ENCODE measurements around the gene RLN3. TPM values are rescaled to one million over a fixed set of nuclear protein-coding genes. Genes with fewer than 3 reads are reported as not detected.
A peak's percentile ranks its signal among the peaks of the same experiment; 100 is the strongest.

Gene RLN3, protein sequence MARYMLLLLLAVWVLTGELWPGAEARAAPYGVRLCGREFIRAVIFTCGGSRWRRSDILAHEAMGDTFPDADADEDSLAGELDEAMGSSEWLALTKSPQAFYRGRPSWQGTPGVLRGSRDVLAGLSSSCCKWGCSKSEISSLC
- not detected in 2 replicates for total RNA-seq

DNA sequence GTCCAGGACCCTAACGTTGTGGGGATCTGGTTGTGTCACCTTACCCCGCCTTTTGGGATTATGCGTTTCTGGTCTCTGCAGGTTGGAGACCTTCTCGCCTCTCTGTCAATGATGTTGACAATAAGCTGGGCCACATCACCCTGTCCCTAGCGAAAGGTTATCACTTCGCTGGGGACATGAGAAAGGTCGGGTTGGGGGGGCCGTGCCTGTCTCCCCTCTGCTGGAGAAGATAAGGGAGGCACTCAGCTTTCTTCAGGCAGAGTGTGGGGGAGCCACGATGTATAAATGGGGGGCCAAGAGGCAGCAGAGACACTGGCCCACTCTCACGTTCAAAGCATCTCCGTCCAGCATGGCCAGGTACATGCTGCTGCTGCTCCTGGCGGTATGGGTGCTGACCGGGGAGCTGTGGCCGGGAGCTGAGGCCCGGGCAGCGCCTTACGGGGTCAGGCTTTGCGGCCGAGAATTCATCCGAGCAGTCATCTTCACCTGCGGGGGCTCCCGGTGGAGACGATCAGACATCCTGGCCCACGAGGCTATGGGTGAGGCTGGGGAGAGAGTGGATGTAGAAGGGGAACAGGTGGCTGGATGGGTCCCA is at the start of gene RLN3:
RLN3 (plus strand) TSS at position 293 of the 595 bp plus-strand sequence; CDS start at position 350, 57 bp downstream.
- DNase-seq (ENCODE audit: low read depth in 2 of 2), result no peak

DNA sequence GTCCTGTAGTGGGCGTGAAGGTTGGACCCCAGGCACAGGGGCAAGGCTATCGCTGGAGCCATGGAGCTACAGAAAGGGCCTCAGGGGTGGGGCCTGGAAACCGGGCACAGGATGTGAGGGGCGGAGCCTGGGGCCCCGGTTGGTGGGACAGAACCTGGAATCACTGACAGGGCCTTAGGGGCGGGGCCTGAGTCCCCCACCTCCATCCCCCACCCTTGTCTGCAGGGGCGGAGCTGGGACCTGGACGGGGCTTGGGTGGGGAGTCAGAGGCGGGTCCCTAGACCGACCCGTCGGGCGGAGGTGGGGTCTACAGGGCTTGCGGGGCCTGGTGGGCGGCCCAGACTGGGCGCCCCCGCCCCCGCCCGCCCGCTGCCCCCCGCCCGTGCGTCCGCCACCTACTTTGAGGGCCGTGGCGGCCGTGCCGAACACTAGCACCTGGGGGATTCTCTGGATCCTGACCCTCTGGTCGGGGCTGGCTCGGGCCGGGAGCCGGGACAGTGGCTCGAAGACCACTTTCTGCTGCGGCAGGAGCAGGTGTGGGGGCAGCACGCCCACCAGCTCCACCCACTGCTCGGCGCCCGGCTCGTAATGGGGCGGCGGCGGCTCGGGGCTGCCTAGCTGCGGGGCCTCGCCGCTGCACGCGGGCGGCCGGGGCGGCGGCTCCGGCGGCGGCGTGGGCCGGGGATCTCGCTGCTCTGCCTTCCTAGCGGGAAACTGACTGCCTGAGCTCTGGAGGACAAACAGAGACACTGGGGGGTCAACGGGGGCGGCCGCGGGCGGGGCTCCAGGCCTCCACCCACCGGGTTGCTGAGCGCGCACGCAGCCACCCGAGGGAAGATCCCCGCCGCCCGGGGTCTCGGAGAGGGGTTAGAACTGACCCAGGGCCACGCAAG is 49.4 kb upstream of the RLN3 start:
- DNase-seq (ENCODE audit: low read depth in 2 of 2), result peak; percentile 72 to 90

DNA sequence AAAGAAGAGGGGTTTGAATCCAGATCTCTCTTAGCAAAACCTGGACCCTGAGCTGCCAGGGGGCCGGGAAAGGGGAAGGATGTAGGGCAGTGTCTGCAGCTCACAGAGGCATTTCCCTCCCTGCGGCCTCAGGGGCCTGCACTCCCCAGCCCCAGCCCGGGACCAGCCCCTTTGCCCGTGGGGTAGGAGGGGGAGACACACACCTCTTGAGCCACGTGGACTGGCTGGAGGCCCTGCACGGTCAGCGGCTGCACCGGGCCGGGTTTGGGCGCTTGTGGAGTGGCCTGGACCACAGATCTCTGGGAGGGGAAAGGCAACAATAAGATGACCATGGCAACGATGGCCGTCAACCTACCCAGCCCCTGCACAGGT is 48.7 kb upstream of the RLN3 start:
- DNase-seq (ENCODE audit: low read depth in 2 of 2), result no peak

DNA sequence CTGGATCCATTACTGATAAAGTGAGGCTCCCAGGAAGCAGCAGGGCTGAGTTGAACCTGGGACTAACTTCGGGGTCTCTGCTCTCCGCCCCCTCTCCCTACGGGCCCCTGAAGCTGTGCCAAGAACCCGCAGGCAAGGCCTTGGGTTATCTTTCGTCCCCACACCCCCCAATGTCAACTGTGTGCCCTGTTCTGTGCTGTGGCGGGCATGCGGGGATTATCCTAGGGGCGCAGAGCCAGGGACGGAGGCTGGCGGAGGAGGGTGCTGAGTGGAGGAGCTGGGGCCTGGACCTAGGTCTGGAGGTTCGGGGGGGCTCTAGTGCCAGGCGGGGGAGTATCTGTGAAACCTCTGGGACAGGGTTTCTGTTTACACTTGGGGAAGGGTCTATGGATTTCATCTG is 48.3 kb upstream of the RLN3 start:
- no peak for DNase-seq (ENCODE audit: low read depth in 2 of 2)

DNA sequence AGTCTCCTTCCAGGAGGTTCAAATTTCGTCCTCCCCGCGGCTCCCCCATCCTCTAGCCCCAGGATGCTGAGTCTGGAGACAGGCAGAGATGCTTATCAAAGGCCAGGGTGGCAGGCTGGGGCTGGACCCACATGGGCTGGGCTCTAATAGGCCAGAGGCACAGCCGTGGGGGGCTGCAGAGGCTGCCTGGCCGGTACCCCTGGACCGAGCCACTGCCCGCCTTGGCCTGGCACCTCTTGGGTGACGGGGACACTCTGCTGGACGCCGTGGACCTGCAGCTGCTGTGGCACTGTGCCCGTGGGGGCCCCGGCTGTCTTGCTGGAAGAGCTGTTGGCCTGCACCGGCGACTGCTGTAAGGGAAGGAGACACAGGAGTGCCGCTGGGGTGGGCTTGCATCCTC is 47.6 kb upstream of the RLN3 start:
- DNase-seq (ENCODE audit: low read depth in 2 of 2), result no peak

DNA sequence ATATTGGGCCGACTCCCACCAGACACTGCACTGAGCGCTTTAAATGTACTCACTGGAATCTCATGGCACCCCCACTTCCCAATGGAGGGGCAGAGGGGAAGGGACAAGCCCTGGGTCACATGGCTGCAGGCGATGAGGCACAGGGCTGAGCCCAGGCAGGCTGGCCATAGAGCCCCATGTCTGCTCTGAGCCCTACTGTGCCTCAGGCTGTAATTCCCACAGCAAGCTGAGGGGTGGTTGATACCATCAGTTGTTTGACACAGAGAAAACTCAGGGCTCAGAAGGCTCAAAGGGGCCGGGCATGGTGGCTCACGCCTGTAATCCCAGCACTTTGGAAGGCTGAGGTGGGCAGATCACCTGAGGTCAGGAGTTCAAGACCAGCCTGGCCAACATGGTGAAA is 46.9 kb upstream of the RLN3 start:
- no peak for DNase-seq (ENCODE audit: low read depth in 2 of 2)

DNA sequence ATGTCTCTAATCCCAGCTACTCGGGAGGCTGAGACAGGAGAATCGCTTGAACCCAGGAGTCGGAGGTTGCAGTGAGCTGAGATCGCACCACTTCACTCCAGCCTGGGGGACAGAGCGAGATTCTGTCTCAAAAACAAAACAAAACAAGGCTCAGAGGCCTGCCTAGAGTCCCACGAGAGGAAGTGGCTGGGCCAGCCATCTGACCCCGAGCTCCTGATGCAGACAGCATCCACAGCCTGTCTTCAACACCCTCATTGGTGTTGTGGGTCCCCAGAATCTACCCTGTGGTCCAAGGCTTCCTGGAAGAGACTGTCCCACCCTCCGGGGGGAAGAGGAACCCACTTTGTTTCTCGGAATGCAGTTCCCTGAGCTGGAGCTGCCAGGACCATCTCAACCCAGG is 46.5 kb upstream of the RLN3 start:
- no peak for DNase-seq (ENCODE audit: low read depth in 2 of 2)

DNA sequence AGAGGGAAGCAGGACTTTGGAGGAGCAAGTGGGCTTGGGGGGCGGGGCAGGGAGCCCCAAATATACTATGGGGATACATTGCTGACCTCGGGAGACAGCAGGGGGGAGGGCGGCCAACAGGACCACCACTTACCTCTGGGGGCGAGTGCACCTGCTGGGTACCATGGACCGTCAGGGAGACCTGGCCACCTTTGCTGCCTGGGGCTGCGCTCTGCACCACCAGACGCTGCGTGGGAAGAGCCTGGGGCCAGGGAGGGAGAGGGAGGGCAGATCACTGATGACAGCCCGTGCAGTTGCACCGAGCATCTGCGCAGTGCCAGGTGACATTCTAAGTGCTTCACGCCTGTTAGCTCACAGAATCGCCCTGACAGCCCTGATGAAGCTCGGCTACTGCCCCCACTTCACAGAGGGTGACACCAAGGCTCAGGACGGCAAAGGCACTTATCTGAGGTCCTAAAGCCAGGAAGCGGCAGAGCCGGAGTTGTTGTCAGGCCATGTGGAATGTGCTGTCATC is 45.9 kb upstream of the RLN3 start:
- no peak for DNase-seq (ENCODE audit: low read depth in 2 of 2)

DNA sequence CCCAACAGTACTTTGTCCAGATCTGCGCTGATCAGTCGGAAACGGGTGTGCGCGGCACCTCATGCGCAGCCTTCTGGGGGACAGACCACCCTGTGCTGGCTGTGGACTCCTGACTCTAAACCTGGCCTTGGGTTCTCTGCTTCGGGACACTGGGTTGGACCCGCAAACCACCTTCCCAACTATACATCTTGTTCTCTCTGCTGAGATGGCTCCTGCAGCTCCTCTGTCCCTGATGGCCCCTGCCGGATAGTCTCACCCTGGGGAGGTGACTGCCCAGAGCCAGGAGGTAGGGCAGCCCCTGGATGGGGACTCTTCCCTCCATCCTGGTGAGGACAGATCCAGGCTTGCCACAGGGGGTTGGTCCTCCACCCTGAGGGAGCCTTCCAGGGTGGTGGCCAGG is 45.2 kb upstream of the RLN3 start:
- no peak for DNase-seq (ENCODE audit: low read depth in 2 of 2)

DNA sequence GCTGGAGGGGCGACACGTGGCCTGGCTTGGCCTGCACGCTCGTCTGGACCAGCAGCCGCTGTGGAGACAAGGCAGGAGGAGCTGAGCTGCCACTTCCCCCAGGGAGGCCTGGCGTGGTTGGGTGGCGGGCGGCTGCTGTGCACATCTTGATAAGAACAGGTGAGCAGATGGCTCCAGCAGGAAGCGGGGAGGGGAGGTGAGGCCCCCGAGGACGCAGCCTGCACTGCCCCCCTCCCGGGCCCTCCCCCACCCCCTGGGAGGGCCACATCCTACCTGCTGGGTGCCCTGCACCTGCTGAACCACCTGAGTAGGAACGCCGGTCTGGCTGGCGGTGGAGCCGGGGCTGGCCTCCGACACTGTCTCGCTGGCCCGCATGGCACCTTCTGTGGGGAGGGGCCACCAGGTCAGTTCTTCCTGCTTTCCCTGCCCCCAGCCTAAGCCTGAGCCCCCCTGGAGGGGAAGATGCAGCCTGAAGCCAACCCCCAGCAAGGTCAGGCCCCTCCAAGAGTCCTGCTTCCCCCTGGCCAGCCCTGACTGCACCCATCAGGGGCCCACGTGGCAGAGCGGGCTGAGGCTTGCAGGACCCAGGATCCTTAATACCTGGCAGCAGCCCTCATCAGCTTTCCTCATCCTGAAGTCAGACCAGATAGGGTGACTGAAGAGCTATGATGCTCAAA is 44.6 kb upstream of the RLN3 start:
- DNase-seq (ENCODE audit: low read depth in 2 of 2), result no peak

DNA sequence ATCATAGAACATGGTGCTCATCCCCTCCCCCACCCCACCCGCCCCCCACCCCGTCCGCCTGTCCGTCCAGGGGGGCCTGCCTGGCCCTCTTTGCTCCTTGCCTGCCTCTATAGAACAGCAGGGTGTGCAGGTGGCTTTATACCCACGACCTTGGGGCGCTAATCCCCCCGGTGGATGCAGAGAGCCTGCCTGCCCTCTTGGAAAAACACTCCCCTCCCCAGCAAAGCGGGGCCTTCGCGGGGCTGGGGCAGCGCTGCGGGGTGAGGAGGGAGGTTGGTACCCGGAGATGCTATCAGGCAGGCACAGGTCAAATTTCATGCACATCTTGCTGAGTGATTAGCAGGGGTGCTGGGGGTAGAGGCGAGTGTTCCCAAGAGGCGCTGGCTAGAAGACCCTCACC is 43.8 kb upstream of the RLN3 start:
- no peak for DNase-seq (ENCODE audit: low read depth in 2 of 2)

DNA sequence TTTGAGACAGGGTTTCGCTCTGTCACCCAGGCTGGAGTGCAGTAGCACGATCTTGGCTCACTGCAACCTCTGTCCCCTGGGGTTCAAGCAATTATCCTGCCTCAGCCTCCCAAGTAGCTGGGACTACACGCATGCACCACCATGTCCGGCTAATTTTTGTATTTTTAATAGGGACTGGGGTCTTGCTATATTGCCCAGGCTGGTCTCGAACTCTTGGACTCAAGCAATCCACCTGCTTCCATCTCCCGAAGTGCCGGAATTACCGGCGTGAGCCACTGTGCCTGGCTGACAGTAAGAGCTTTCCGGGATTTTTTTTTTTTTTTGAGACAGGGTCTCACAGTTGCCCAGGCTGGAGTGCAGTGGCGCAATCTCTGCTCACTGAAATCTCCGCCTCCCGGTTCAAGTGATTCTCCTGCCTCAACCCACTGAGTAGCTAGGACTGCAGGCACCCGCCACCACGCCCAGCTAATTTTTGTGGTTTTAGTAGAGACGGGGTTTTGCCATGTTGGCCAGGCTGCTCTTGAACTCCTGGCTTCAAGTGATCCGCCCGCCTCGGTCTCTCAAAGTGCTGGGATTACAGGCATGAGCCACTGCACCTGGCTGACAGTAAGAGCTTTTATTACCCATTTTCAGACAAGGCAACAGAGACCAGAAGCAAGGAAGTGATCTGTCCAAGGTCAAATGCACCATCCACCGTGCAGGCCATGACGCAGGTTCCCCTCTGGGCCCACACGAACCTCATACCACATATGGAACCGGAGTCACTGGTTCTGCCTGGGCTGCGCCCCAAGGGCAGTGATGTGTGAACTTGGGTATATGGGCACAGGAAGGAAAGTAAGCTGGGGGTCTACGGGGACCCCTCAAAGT is 42.8 kb upstream of the RLN3 start:
- no peak for DNase-seq (ENCODE audit: low read depth in 2 of 2)

DNA sequence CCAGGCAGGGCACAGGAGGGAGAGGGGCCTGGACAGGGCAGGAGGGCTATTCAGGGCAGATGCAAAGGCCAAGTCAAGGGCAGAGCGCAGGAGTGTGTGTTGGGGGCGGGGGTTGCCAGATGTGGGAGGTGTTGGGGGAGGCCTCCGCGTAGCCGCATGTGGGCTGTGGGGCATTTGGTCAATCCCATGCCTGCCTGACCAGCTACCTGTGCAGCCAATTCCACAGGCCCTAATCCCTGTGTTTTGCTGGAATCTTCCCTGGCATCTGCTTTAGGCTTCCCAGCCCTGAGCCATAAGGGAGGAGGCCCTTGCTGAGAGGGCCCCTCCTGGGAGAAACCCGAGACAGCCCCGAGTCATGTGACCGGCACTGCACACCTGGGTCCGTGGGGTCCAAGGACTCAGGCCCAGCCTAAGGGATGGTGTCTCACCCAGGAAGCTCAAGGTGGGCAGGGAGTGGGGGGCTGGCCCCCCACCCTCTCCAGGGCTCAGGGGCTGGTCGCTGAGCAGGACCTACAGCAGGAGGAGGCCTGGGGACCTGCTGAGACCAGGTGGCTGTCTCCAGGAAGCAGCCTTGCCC is 42.1 kb upstream of the RLN3 start:
- no peak for DNase-seq (ENCODE audit: low read depth in 2 of 2)

DNA sequence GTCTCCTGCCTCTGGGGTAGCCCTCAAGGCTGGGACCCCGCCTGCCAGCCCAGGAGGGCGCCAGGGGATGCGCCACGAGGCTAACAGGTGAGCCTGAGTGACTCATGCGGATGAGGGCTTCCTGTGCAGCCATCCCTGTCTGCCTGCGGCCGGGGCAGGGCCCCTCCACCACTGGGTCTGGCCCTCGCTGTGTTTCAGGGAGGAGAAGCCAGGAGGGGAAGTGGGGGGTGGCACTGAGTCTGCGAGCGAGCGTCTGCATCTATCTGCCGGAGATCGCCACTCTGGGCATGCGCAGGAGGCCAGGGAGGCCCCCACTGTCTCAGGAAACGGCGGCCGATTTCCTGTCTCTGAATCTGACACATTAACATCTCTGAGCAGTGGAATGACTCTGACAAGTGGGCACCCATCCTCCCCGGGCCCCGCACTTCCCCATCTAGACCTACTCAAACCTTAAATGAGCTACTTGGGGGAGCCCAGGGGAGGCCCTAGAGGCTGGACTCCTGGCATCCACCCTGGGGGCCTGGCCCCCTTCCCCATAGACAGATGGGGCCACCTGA is 41.5 kb upstream of the RLN3 start:
- peak; percentile 77 to 92 for DNase-seq (ENCODE audit: low read depth in 2 of 2)

DNA sequence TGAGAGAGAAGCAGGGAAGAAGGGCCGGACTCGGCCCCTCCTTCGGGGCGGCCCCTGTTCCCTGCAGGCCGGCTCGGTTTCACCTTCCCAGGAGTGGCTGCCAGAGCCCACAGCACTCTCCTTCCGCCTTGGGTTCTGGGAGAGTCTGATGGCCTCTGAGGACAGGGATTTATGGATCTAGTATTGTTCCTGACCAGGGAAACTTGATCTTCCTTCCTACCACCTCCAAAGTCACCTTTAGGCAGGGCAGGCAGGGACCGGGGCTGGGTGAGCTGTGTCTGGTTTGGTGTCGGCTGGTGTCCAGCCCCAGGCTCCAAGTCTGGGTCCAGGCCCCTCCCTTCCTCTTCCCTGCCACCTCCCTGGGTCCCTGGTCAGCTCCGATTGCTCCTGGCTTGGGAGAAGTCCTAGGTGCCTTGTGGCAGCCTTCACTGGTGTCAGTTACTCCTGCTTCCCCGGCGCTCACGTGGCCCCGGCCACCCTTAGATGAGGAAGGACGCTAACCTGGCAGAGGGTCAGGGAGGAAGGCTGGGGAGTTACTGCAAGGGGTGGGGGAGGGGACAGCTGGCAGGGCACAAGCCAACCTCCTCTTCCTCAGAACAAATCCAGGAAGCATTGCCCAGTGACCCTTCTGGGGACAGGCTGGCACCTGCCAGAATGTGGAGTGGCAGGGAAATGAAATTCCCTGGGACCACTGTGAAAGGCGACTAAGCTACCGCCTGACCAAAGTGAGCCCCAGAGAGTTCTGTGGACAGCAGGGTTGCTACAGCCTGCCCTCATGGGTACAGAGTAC is 40.7 kb upstream of the RLN3 start:
- DNase-seq (ENCODE audit: low read depth in 2 of 2), result peak in 1 of 2 donors; percentile 26

DNA sequence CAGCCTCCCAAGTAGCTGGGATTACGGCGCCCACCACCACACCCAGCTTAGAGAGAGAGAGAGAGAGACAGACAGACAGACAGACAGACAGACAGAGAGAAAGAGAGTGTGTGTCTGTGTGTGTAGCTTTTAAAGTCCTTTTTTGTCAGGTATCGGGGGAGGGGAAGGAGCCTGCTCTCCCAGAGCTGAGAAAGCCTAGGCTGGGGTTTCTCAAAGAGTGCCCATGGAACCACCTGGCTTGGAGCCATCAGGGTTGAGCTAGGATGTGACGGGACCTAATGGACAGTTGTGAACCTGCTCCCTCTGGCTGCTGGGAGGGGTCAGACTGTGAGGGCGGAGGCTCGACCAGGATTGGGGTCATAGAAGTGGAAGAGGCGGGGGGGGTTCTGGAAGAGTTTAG is 38.5 kb upstream of the RLN3 start:
- DNase-seq (ENCODE audit: low read depth in 2 of 2), result no peak

DNA sequence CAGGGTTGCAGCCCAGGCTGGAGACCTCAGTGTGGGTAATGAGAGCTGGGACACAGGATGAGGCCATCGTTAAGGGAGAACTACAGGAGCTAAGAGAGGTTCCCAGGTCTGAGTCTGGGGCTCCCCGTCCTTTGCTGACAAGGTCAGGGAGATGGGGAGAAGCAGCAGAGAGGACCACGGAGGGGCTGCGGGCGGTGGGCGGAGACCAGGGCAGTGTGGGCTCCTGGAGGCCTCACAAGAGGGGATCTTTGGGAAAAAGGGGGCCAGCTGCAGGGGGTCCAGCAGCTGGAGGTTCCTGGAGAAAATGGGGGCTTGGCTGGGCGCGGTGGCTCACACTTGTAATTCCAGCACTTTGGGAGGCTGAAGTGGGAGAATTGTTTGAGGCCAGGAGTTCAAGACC is 37.9 kb upstream of the RLN3 start:
- DNase-seq (ENCODE audit: low read depth in 2 of 2), result no peak

DNA sequence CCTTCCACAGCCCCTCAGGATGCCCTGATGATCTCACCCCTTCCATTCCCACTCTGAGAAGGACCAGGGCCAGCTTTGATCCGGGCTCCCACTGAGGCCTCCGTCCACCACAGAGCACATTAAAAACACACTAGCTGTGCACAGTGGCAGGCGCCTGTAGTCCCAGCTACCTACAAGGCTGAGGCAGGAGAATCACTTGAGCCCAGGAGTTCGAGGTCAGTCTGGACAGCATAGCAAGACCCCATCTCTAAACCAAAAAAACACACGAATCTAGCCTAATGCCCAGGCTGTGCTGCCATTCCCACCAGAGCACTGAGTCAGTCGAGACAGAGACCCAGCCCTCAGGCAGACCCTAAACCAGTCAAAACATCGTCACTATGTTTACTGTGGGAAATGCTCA is 35.9 kb upstream of the RLN3 start:
- no peak for DNase-seq (ENCODE audit: low read depth in 2 of 2)

DNA sequence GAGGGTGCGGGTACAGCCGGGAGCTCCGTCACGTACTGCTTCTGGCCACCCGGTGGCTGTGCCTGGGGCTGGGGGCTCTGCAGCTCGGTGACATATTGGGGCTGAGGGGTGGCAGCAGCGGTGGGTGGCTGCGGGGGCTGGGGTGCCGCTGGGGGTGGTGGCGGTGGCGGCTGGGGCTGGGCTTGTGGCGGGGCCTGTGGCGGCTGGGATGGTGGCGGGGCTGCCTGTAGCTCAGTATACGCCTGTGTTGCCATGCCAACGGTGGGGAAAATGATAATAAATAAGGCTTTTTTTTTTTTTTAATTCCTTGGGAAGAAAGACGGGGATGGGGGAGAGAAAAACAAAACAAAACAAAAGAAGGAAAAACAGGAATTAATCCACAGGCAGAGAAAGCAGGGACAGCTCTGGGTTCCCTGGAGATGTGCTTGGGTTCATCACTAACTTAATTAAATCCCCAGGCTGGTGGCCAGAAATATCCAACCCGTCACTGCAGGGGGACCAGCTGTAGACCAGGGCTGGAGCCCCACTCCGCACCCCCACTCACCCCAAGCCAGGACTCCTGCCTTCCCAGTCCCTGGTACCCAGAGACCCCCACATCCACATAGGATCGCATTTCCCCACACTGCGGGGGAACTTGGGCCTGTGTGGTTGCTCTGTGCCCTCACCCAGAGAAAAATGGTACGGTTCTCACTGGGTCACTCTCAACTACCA is 34.2 kb upstream of the RLN3 start:
- DNase-seq (ENCODE audit: low read depth in 2 of 2), result no peak
